Stimulated activated CD8-positive, alpha-beta memory T cell treated with anti-CD3 and anti-CD28 coated beads, Interleukin-15, amount 100 ng/mL, for 4 hours (primary cell): ENCODE results near the gene AOPEP.
"Not testable (repeated sequence)": the region's sequence is repeated elsewhere in the genome, so short reads cannot be mapped to it uniquely, and the experiment has no call there.

Source experiments
- DNase-seq, 2 donors: peaks; one replicate each; pipeline ENCODE4 v3.0.0-alpha.2; 2020; ENCODE audit warnings: low read depth in 2 of 2

The AOPEP gene

GRCh38 chr9:94965631-94966030 is 239.1 kb downstream of the AOPEP start:
- not testable (repeated sequence) for DNase-seq

- DNase-seq = not testable (repeated sequence)
Observed at GRCh38 chr9:94966046-94966445, 239.5 kb downstream of the AOPEP start.

DNA sequence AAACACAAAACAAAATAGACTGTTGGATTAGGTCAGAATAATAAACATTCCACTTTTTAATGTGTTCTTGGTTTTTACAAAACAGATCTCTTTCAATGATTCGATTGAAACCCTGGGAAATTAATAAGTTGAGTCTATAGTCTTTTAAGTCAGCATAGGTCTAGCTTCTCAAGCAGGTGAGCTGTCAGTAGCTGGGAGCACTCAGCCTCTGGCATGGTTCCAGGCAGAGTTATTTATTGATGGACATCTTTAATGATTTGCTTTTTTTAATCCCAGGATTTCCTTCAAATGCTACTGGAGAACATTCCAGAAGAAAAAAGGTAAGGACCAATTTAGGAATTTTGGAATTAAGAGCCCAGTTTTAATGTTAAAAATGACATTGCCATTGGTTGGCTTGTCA is 241.0 kb downstream of the AOPEP start:
- no peak for DNase-seq

DNA sequence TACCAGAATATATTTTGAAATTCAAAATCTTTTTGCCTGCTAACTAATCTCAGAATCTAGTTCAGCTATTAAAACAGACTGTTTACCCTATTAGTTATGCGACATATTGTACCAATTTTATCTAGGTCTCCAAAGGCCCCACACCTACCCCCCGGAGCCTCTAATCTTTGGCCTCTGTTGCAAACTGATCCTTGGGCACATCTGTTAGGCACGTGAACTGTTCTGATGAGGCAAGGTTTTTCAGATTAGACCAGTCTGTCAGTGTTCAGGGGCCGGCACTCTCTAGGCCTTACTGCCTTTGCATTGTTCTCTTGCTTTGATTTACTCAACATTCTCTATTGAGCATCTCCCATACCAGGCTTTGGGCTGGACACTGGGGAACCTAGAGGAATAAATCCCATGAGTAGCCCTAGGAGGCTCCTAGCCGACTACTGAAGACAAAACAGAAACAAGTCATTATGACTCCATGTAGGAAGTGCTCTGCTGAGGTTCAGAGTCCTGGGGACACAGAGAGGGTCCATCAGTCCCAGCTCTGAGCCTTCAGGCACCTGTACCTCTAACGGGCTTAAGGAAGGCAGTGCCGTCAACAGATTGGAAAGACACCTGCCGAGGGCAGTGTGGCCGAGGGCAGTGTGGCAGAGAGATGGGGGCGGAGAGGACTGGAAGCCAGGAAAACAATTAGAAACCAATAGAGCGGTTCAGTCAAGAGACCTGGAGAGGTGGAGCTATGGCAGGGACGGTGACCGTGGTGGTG is 245.1 kb downstream of the AOPEP start:
- DNase-seq = no peak

GRCh38 chr9:94973451-94973941 is 247.0 kb downstream of the AOPEP start:
- DNase-seq = no peak

DNA sequence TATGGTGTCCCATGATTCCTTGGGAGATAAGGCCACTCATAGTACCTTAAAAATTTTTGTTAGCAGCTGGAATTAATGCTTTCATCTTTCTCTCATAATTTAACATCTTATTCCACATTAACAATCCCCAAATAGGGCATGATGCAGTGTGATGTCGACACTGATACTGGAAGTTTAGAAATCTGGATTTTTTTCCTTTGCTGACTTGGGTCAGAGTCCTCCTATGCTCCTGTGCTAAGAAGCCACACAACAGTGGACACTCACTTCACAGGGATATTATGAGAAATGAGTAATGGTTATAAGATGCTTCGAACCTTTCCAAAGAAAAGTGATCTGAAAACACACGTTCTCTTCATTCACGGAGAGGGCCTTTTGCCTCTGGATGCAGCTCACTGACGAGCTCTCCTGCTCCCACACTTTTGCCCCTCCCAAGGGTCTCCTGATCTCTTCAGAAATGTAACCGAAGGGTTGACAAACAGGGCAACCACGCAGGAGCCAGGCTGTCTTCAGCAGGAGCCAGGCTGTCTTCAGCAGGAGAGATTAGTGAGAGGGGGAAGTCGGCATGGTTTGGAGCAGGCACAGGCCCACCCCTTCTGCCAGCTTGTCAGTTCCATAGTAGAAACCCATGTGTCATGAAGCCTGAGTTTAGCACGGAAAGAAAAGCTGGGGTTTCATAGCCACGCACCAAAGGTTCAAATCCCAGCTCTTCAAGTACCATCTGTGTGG is 247.8 kb downstream of the AOPEP start:
- no peak for DNase-seq

- no peak for DNase-seq
Observed at GRCh38 chr9:94975480-94975879, 249.0 kb downstream of the AOPEP start.

DNA sequence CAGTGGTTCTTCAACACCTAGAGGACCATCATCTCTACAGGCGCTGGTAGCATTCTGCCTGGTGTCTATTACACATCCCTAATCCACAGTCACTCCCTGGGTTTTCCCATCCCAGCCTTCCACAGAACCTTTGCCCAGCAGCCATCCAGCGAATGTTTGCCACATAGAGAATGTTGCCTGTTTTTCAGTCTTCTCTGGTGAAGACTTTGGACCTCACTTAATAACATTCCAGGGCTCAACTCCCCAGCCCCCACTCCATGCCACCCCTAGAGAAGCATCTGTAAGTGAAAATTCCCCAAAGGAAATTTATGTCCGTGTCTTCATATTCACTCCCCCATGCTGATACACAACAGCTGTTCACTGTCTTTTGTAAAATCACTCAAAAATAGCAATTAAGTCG is 249.6 kb downstream of the AOPEP start:
- no peak for DNase-seq

GRCh38 chr9:94977416-94977815 is 250.9 kb downstream of the AOPEP start:
- DNase-seq = no peak

- DNase-seq = no peak
Observed at GRCh38 chr9:94979904-94980507, 253.5 kb downstream of the AOPEP start.

- no peak for DNase-seq
Observed at GRCh38 chr9:94980947-94981722, 254.6 kb downstream of the AOPEP start.

DNA sequence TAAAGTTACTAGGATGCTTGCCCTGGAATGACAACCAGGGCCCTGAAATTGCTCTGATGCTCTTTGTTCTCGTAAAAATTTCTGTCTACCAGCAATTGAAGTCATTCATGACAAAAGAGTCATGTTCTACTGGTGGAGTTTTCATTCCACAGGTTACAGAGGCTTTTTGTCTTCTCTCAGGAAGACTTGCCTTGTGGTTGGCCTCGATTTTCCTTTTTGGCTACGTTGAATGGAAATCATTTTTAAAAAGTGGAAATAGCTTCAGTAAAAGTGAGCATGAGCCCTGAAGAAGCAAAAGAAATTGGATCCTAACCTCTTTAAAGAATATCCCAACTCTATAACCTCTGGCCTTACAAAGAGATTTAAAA is 255.2 kb downstream of the AOPEP start:
- no peak for DNase-seq

- no peak for DNase-seq
Observed at GRCh38 chr9:94982211-94982610, 255.7 kb downstream of the AOPEP start.

DNA sequence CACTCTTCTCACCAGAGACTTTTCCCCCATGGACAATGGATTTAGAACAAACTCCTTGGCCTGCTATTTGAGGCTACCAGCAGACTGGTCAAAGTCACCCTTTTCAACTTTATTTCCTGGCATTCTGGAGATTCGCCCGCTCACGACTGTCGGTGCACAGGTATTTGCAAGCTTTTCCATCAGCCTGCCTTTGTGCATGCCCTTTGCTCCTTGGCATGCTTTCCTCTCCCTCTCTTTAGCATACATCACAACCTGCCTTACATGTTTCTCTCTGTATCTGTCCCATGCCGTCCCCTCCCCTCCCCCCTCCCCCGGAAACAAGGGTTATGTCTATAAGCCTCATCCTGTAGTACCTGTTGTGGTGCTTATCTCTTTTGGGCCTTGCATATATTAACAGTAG is 257.1 kb downstream of the AOPEP start:
- no peak for DNase-seq

DNA sequence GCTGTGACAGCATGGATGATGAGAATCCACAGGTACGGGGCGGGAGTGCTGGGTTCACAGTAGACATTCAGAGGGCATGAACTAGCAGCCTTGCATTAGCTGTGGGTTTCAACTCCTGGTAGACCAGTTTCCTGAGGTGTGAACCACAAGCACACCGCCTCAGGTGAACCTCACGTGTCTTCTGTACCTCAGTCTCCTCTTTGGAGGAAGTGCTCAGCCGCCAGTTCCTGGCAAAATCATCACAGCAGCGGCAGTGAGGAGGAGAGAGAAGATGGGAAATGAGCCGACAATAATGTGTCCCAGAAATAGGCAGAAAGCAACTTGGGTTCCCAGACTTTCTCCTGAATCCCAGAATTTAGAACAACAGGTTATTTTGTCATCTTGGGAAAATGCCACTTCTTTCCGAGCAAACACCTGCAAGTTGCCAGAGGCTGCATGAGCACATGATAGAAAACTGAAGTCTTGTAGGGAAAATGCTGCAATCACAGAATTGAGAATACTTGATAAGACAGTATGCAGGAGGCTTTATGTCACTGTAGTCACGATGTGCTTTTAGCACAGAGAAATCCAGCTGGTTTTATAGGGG is 258.5 kb downstream of the AOPEP start:
- DNase-seq = no peak

- DNase-seq = no peak
Observed at GRCh38 chr9:94985649-94986048, 259.1 kb downstream of the AOPEP start.

GRCh38 chr9:94987731-94988130 is 261.2 kb downstream of the AOPEP start:
- no peak for DNase-seq

- DNase-seq = no peak
Observed at GRCh38 chr9:94990897-94991561, 264.5 kb downstream of the AOPEP start.

DNA sequence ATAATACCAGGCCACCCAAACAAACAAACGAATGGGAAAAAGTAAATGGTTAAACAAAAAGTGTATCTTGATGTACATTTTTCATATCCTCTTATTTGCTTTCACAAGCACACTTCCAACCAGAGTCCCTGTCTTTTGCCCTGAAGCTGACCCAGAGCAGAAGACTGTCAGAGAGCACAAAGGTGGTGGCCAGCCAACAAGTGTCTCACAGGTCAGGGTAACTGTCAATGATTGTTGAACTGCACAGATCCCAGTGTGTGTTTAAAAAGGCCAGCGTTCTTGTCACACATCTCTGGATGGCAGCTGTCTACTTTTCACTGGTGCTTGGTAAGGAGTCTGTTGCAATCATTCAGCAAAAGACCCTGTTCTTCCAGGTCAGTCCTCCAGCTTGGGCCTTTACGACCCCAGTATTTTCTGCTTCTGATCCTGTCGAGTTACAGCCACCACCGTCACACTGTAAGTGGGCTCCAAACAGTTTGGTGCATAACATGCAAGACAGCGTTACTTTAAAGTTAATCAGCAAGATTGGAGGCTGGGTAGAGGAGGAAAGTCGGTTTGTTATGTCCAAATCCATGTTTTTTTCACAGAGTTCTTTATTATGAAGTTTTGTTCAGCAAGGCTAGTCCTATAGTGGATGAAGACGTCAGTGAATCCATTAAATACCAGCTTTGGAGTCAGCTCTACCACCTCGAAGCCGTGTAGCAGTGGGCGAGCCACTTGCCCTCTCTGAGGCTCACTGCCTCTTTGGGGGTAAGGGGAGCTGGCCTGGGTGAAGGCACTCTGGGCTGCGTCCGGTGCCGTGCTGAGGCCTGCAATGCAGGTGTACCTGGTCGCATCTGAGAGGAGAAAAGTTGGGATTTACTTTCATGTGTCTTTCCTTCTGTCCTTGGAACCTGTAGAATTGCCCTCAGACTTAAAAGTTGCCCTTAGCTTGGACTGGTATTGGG is 265.7 kb downstream of the AOPEP start:
- DNase-seq = no peak
